ENCODE data around the gene LAMA3. TPM values are rescaled to one million over a fixed set of nuclear protein-coding genes. Genes with fewer than 3 reads are reported as not detected.

Gene LAMA3
- polyA plus RNA-seq, 1 of the 3 experiments (the other 2 are of a cell fraction), result 3.5 TPM

DNA sequence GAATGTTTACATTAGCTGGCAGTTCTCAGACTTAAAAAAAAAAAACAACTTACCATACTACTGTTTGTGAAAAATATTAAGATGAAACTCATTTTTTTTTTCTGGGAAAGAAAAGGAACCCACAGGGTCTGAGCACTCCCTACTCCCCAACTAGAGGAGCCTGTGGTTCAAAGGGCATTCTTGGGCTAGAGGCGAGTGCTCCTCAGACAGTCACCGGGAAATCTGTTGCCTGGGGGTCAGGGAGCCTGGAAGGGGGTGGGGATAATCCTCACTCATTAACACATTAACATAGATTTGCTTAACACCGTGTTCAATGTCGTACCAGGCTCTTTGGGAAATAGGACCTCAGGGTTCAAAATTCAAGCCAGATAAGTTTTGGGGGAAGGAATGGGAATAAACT lies 57.6 kb downstream of the LAMA3 start:
- WGBS (ENCODE audit: low lambda C conversion rate), result 82% methylated on average over 4 of the region's 4 CpGs
- no peaks in the 10 kb centered on the region for H3K79me2 ChIP-seq (ENCODE audit: insufficient read depth)
- no peaks in the 10 kb centered on the region for H3K9me3 ChIP-seq
- H3K4me1 ChIP-seq (ENCODE audit: control insufficient read depth in 1 of 2, insufficient read depth in 2 of 2, low read depth in 1 of 2, low read length in 1 of 2), result peaks cover 0 to 4% of the 10 kb centered on the region in 2 experiments; a peak in 2 of 4 replicates
- CTCF ChIA-PET, result no interaction called here
- no peaks in the 10 kb centered on the region for H3K9me2 ChIP-seq
- no peaks in the 10 kb centered on the region for H3K36me3 ChIP-seq (replicated peaks in 1 of 2; ENCODE audit: control insufficient read depth in 1 of 2, insufficient read depth in 2 of 2, low read length in 1 of 2)
- H3K27me3 ChIP-seq (ENCODE audit: insufficient read depth), result no peaks in the 10 kb centered on the region
- no peak overlapping the region for H2AFZ ChIP-seq (ENCODE audit: low read depth)
- H3K4me2 ChIP-seq, result no peak overlapping the region
- H4K20me1 ChIP-seq (ENCODE audit: insufficient read depth), result no peaks in the 10 kb centered on the region
- H3F3A ChIP-seq (replicated peaks; ENCODE audit: insufficient read depth), result no peaks in the 10 kb centered on the region
- no peak overlapping the region for H3K9ac ChIP-seq
- TF ChIP-seq TAF1 (IDR thresholded peaks at IDR 0.05; ENCODE audit: borderline replicate concordance, low read depth, low read length) (no peak), TEAD4 (IDR thresholded peaks at IDR 0.05; ENCODE audit: borderline replicate concordance, insufficient read depth) (no peak), FOXJ3 (CRISPR knock-in tag; IDR thresholded peaks at IDR 0.05) (no peak)
- TF ChIP-seq, protein P1, sequence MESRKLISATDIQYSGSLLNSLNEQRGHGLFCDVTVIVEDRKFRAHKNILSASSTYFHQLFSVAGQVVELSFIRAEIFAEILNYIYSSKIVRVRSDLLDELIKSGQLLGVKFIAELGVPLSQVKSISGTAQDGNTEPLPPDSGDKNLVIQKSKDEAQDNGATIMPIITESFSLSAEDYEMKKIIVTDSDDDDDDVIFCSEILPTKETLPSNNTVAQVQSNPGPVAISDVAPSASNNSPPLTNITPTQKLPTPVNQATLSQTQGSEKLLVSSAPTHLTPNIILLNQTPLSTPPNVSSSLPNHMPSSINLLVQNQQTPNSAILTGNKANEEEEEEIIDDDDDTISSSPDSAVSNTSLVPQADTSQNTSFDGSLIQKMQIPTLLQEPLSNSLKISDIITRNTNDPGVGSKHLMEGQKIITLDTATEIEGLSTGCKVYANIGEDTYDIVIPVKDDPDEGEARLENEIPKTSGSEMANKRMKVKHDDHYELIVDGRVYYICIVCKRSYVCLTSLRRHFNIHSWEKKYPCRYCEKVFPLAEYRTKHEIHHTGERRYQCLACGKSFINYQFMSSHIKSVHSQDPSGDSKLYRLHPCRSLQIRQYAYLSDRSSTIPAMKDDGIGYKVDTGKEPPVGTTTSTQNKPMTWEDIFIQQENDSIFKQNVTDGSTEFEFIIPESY (IDR thresholded peaks at IDR 0.05; ENCODE audit: borderline replicate concordance, low read depth), result no peak
- TF ChIP-seq, protein P2, sequence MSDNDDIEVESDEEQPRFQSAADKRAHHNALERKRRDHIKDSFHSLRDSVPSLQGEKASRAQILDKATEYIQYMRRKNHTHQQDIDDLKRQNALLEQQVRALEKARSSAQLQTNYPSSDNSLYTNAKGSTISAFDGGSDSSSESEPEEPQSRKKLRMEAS (IDR thresholded peaks at IDR 0.05; ENCODE audit: low read depth), result no peak
- no peak overlapping the region for H3K27ac ChIP-seq (ENCODE audit: low read depth in 2 of 2, low read length in 1 of 2)
- POLR2A ChIA-PET, result no interaction called here
- no peak overlapping the region for H3K4me3 ChIP-seq (ENCODE audit: low read depth in 2 of 2, low read length in 1 of 2)
- no peak for DNase-seq

DNA sequence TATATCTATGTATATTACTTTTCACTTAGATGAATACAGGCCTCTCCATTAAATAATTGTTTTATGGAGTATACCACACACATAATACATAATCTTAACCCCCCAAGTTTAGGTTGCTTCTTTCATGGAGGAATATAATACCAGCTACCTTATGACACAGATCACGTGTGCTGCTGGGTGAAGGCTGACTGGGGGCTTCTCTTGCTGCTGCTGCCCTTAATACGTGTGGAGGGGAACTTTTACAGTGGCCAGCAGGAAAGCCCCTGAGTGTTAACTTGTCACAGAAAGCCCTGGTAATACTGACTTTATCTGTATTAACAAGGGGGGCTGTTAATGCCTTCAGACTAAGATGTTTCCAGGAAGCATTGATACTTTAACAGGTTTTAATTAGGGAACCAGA lies 63.1 kb downstream of the LAMA3 start:
- Histone ChIP-seq H3K4me3 (ENCODE audit: low read depth in 2 of 2, low read length in 1 of 2) (no peak overlapping the region), H4K20me1 (ENCODE audit: insufficient read depth) (no peaks in the 10 kb centered on the region), H3K9ac (no peak overlapping the region), H3K27ac (ENCODE audit: low read depth in 2 of 2, low read length in 1 of 2) (no peak overlapping the region), H3K27me3 (ENCODE audit: insufficient read depth) (no peaks in the 10 kb centered on the region), H2AFZ (ENCODE audit: low read depth) (no peak overlapping the region), H3K9me3 (no peaks in the 10 kb centered on the region), H3K4me1 (ENCODE audit: control insufficient read depth in 1 of 2, insufficient read depth in 2 of 2, low read depth in 1 of 2, low read length in 1 of 2) (peaks cover 0 to 2% of the 10 kb centered on the region in 2 experiments; a peak in 1 of 4 replicates), H3F3A (replicated peaks; ENCODE audit: insufficient read depth) (no peaks in the 10 kb centered on the region), H3K36me3 (replicated peaks in 1 of 2; ENCODE audit: control insufficient read depth in 1 of 2, insufficient read depth in 2 of 2, low read length in 1 of 2) (no peaks in the 10 kb centered on the region), H3K79me2 (ENCODE audit: insufficient read depth) (no peaks in the 10 kb centered on the region), H3K9me2 (no peaks in the 10 kb centered on the region), H3K4me2 (no peak overlapping the region)
- ChIA-PET POLR2A (no interaction called here), CTCF (interaction anchor here (0.8 to 1.2 kb wide), 2 partner anchors 18 to 21 kb away, joined by 3 to 4 read pairs; no protein-coding TSS in a partner anchor)
- WGBS (ENCODE audit: low lambda C conversion rate), result 84% methylated on average over 2 of the region's 2 CpGs
- DNase-seq, result no peak
- no peak for TF ChIP-seq FOXM1 (IDR thresholded peaks at IDR 0.05; ENCODE audit: low read depth)
- TF ChIP-seq, protein P3, sequence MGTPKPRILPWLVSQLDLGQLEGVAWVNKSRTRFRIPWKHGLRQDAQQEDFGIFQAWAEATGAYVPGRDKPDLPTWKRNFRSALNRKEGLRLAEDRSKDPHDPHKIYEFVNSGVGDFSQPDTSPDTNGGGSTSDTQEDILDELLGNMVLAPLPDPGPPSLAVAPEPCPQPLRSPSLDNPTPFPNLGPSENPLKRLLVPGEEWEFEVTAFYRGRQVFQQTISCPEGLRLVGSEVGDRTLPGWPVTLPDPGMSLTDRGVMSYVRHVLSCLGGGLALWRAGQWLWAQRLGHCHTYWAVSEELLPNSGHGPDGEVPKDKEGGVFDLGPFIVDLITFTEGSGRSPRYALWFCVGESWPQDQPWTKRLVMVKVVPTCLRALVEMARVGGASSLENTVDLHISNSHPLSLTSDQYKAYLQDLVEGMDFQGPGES (IDR thresholded peaks at IDR 0.05; ENCODE audit: low read depth, low read length), result no peak
- TF ChIP-seq TAF1 (IDR thresholded peaks at IDR 0.05; ENCODE audit: borderline replicate concordance, low read depth, low read length), result no peak
- no peak for TF ChIP-seq FOXJ3 (CRISPR knock-in tag; IDR thresholded peaks at IDR 0.05)
- TF ChIP-seq RFX5 (IDR thresholded peaks at IDR 0.05; ENCODE audit: low read length), result no peak
- TF ChIP-seq, protein P2 (IDR thresholded peaks at IDR 0.05; ENCODE audit: low read depth), result no peak
- no peak for TF ChIP-seq MXI1 (IDR thresholded peaks at IDR 0.05; ENCODE audit: low read depth, low read length)
- TF ChIP-seq CHD2 (IDR thresholded peaks at IDR 0.05; ENCODE audit: low read length, partially characterized antibody), result no peak
- TF ChIP-seq POLR2AphosphoS5 (IDR thresholded peaks at IDR 0.05; ENCODE audit: low read depth, low read length), result no peak
- TF ChIP-seq, protein P4, sequence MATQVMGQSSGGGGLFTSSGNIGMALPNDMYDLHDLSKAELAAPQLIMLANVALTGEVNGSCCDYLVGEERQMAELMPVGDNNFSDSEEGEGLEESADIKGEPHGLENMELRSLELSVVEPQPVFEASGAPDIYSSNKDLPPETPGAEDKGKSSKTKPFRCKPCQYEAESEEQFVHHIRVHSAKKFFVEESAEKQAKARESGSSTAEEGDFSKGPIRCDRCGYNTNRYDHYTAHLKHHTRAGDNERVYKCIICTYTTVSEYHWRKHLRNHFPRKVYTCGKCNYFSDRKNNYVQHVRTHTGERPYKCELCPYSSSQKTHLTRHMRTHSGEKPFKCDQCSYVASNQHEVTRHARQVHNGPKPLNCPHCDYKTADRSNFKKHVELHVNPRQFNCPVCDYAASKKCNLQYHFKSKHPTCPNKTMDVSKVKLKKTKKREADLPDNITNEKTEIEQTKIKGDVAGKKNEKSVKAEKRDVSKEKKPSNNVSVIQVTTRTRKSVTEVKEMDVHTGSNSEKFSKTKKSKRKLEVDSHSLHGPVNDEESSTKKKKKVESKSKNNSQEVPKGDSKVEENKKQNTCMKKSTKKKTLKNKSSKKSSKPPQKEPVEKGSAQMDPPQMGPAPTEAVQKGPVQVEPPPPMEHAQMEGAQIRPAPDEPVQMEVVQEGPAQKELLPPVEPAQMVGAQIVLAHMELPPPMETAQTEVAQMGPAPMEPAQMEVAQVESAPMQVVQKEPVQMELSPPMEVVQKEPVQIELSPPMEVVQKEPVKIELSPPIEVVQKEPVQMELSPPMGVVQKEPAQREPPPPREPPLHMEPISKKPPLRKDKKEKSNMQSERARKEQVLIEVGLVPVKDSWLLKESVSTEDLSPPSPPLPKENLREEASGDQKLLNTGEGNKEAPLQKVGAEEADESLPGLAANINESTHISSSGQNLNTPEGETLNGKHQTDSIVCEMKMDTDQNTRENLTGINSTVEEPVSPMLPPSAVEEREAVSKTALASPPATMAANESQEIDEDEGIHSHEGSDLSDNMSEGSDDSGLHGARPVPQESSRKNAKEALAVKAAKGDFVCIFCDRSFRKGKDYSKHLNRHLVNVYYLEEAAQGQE (IDR thresholded peaks at IDR 0.05; ENCODE audit: low read depth, low read length), result no peak
- no peak for TF ChIP-seq EZH2phosphoT487 (IDR thresholded peaks at IDR 0.05; ENCODE audit: borderline replicate concordance, low read depth)
- TF ChIP-seq FOSL2 (IDR thresholded peaks at IDR 0.05; ENCODE audit: borderline replicate concordance, low read depth), result no peak
- no peak for TF ChIP-seq TEAD4 (IDR thresholded peaks at IDR 0.05; ENCODE audit: borderline replicate concordance, insufficient read depth)
- TF ChIP-seq RAD21 (IDR thresholded peaks at IDR 0.05; ENCODE audit: low read length), result no peak

All from SK-N-SH (cell line).